Measurements from ENCODE around the gene CHST2. TPM values are rescaled to one million over a fixed set of nuclear protein-coding genes. Genes with fewer than 3 reads are reported as not detected.

Gene CHST2
- total and polyA plus RNA-seq, 2 donors (not counting 3 experiments of a cell fraction or from before 2014, with no cell fraction given) = 4.3 to 6.5 TPM

DNA sequence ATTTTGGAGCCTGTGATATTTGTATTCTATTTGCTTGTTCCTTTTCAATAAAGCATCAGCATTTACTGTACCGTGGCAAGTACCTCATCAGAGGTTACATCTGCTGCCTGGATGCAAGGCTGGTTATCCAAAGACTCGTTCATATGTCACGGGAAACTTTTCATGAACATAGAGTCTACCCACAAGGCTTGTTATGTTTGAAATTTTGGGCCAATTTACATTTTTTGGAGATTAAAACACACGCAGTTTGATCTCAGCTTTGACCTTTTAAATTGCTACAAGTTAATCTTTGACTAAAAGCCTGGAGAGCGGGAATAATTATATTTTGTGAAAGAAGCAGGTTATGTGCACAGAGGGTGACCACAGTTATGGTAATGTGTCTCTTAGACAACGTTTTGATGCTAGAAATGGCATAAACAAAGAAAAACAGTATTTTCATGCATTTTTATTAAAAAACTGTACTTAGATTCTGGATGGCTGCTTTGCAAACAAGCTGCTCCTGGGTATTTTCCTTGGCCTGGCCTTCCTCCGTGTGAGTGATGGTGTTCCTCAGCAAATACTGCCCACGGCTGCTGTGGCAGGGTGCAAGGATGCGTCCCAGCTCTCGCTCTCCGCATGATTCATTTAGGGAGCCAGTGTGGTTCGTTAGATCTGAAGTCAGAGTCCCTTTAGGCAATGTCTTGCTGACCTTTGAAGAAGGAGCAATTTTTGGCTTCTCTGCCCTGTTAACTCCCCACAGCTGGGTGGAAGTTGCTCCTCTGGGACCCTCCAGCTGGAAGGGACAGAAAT is 27.1 kb downstream of the CHST2 start:
- no peaks in the 10 kb centered on the region for H3K27me3 ChIP-seq (ENCODE audit: control insufficient read depth in 2 of 2, insufficient read depth in 2 of 2, low read length in 2 of 2)
- ChIA-PET CTCF (interaction anchor here (0.6 to 1.1 kb wide), 3 partner anchors 13 to 1919 kb away, joined by 3 read pairs; no protein-coding TSS in a partner anchor), POLR2A (no interaction called here)
- dilution Hi-C loops (cut with MboI; ENCODE audit: extremely low pct_ligation_motif_present, low sequenced_read_pairs) (no loop called here), intact Hi-C loops (cut with micrococcal nuclease) (no loop called here)
- H3K4me2 ChIP-seq (ENCODE audit: insufficient read depth, low read length) = no peak overlapping the region
- H3K9me3 ChIP-seq (replicated peaks; ENCODE audit: control insufficient read depth, insufficient read depth, low read length) = no peaks in the 10 kb centered on the region
- no peak overlapping the region for H3K4me3 ChIP-seq (replicated peaks in 1 of 3; ENCODE audit: insufficient read depth in 1 of 3, low read depth in 1 of 3, low read length in 3 of 3)
- H3K9ac ChIP-seq (replicated peaks; ENCODE audit: extremely low read depth, insufficient read depth, low read length) = no peak overlapping the region
- H2AFZ ChIP-seq (ENCODE audit: low read depth, low read length) = no peak overlapping the region
- no peaks in the 10 kb centered on the region for H3K9me1 ChIP-seq (replicated peaks; ENCODE audit: control insufficient read depth, extremely low read depth, insufficient read depth, low read length)
- BruUV-seq (replicated peaks) = no TSS peak
- no peaks in the 10 kb centered on the region for H3K36me3 ChIP-seq (ENCODE audit: control insufficient read depth in 2 of 2, extremely low read depth in 1 of 2, insufficient read depth in 2 of 2, low read length in 2 of 2)
- H3K4me1 ChIP-seq (ENCODE audit: control insufficient read depth, extremely low read depth, insufficient read depth, low read length) = no peaks in the 10 kb centered on the region
- no peaks in the 10 kb centered on the region for H3K79me2 ChIP-seq (ENCODE audit: control insufficient read depth, insufficient read depth, low read length)
- no peak for FAIRE-seq
- no peaks in the 10 kb centered on the region for H4K20me1 ChIP-seq (replicated peaks; ENCODE audit: control insufficient read depth, extremely low read depth, insufficient read depth, low read length)
- DNase-seq (ENCODE audit: low read depth, low spot score) = no peak
- H3K27ac ChIP-seq (ENCODE audit: insufficient read depth, low read depth, low read length) = no peak overlapping the region
- TF ChIP-seq POLR2AphosphoS5 (IDR thresholded peaks at IDR 0.05; ENCODE audit: insufficient read depth, low read depth, low read length) (no peak), EZH2 (IDR thresholded peaks at IDR 0.05; ENCODE audit: borderline replicate concordance, low read depth, low read length, severe bottlenecking) (no peak), MYC (IDR thresholded peaks at IDR 0.05; ENCODE audit: low read depth, low read length) (no peak), POLR2A (IDR thresholded peaks at IDR 0.05; ENCODE audit: low read depth, low read length) (no peak), MAX (IDR thresholded peaks at IDR 0.05; ENCODE audit: insufficient read depth, insufficient read length) (no peak), FOS (IDR thresholded peaks at IDR 0.05; ENCODE audit: borderline replicate concordance, insufficient read depth, low read length) (no peak), GATA2 (IDR thresholded peaks at IDR 0.05; ENCODE audit: insufficient read depth, insufficient read length, low read depth, low read length) (no peak), JUN (IDR thresholded peaks at IDR 0.05; ENCODE audit: borderline replicate concordance, insufficient read depth, insufficient read length, low read depth) (no peak)
- TF ChIP-seq, protein P1, sequence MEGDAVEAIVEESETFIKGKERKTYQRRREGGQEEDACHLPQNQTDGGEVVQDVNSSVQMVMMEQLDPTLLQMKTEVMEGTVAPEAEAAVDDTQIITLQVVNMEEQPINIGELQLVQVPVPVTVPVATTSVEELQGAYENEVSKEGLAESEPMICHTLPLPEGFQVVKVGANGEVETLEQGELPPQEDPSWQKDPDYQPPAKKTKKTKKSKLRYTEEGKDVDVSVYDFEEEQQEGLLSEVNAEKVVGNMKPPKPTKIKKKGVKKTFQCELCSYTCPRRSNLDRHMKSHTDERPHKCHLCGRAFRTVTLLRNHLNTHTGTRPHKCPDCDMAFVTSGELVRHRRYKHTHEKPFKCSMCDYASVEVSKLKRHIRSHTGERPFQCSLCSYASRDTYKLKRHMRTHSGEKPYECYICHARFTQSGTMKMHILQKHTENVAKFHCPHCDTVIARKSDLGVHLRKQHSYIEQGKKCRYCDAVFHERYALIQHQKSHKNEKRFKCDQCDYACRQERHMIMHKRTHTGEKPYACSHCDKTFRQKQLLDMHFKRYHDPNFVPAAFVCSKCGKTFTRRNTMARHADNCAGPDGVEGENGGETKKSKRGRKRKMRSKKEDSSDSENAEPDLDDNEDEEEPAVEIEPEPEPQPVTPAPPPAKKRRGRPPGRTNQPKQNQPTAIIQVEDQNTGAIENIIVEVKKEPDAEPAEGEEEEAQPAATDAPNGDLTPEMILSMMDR (IDR thresholded peaks at IDR 0.05; ENCODE audit: extremely low read depth in 1 of 2, insufficient read depth in 1 of 2, low read depth in 1 of 2, low read length in 2 of 2) = no peak

Measured in endothelial cell of umbilical vein (primary cell).